Measurements from ENCODE around the gene ATP11C.
"Not testable (repeated sequence)": the region's sequence is repeated elsewhere in the genome, so short reads cannot be mapped to it uniquely, and the experiment has no call there.

ATP11C gene

GRCh38 chrX:139842326-139843185 lies 90.3 kb downstream of the ATP11C start:
- FAIRE-seq (peak; percentile 43), DNase-seq (ENCODE audit: insufficient read length, low spot score) (no peak)
- TF ChIP-seq TAF1 (IDR thresholded peaks at IDR 0.05; ENCODE audit: low read depth, low read length): no peak
- no peak for TF ChIP-seq PAX5 (IDR thresholded peaks at IDR 0.05; ENCODE audit: insufficient read depth, low read length, severe bottlenecking)
- TF ChIP-seq POLR2A (IDR thresholded peaks at IDR 0.05; ENCODE audit: low read depth, low read length): no peak
- TF ChIP-seq POLR2AphosphoS5 (IDR thresholded peaks at IDR 0.05; ENCODE audit: low read depth, low read length): no peak
- TF ChIP-seq POU2F2 (IDR thresholded peaks at IDR 0.05; ENCODE audit: low read depth, low read length): no peak
- TF ChIP-seq SPI1 (IDR thresholded peaks at IDR 0.05; ENCODE audit: low read depth, low read length): no peak

DNA sequence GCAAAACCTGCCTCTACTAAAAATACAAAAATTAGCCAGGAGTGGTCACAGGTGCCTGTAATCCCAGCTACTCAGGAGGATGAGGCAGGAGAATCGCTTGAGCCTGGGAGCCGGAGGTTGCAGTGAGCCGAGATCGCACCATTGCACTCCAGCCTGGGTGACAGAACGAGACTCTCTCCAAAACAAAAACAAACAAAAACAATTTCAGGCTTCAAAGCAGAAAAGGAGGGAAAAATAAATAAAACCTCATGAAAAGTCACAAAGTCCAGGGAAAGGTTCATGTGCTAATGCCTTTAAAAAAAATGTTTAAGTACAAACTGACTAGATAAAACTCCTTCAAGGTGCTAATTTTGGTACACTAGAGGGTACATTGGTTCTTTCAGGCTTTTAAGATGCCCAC lies 96.5 kb downstream of the ATP11C start:
- not testable (repeated sequence) for FAIRE-seq; DNase-seq (ENCODE audit: insufficient read length, low spot score)

DNA sequence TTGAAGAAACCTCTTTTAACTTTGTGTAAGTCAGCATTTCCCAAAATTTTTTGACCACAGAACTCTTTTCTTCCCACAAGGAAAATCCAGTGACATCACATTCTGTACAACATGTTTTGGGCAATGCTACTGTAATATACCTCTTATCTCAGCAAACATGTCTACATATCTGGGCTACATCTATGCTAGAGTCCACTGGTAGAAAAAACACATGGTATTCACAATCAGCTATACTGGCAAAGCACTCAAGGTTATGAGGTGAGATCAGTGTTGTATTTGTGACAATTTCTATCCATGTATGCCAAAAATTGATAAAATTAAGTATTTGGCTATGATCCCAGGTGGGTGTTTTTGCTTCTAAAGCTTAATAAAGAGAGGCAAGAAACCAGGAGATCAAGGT lies 98.0 kb downstream of the ATP11C start:
- FAIRE-seq (peak; percentile 82), DNase-seq (ENCODE audit: insufficient read length, low spot score) (no peak)
- TF ChIP-seq SPI1 (IDR thresholded peaks at IDR 0.05; ENCODE audit: low read depth, low read length) (no peak), PAX5 (IDR thresholded peaks at IDR 0.05; ENCODE audit: insufficient read depth, low read length, severe bottlenecking) (no peak), POLR2AphosphoS5 (IDR thresholded peaks at IDR 0.05; ENCODE audit: low read depth, low read length) (no peak), TAF1 (IDR thresholded peaks at IDR 0.05; ENCODE audit: low read depth, low read length) (no peak), POLR2A (IDR thresholded peaks at IDR 0.05; ENCODE audit: low read depth, low read length) (no peak), POU2F2 (IDR thresholded peaks at IDR 0.05; ENCODE audit: low read depth, low read length) (no peak)

GRCh38 chrX:139832718-139833309 lies 100.0 kb downstream of the ATP11C start:
- FAIRE-seq (no peak), DNase-seq (ENCODE audit: insufficient read length, low spot score) (no peak)
- TF ChIP-seq POLR2AphosphoS5 (IDR thresholded peaks at IDR 0.05; ENCODE audit: low read depth, low read length) (no peak), POLR2A (IDR thresholded peaks at IDR 0.05; ENCODE audit: low read depth, low read length) (no peak), POU2F2 (IDR thresholded peaks at IDR 0.05; ENCODE audit: low read depth, low read length) (no peak), TAF1 (IDR thresholded peaks at IDR 0.05; ENCODE audit: low read depth, low read length) (no peak), PAX5 (IDR thresholded peaks at IDR 0.05; ENCODE audit: insufficient read depth, low read length, severe bottlenecking) (no peak), SPI1 (IDR thresholded peaks at IDR 0.05; ENCODE audit: low read depth, low read length) (no peak)

GRCh38 chrX:139831675-139832456 lies 101.0 kb downstream of the ATP11C start:
- DNase-seq (ENCODE audit: insufficient read length, low spot score) (peak; percentile 9), FAIRE-seq (no peak)
- TF ChIP-seq POLR2AphosphoS5 (IDR thresholded peaks at IDR 0.05; ENCODE audit: low read depth, low read length) (no peak), POLR2A (IDR thresholded peaks at IDR 0.05; ENCODE audit: low read depth, low read length) (no peak), PAX5 (IDR thresholded peaks at IDR 0.05; ENCODE audit: insufficient read depth, low read length, severe bottlenecking) (no peak), TAF1 (IDR thresholded peaks at IDR 0.05; ENCODE audit: low read depth, low read length) (no peak), SPI1 (IDR thresholded peaks at IDR 0.05; ENCODE audit: low read depth, low read length) (no peak), POU2F2 (IDR thresholded peaks at IDR 0.05; ENCODE audit: low read depth, low read length) (no peak)

DNA sequence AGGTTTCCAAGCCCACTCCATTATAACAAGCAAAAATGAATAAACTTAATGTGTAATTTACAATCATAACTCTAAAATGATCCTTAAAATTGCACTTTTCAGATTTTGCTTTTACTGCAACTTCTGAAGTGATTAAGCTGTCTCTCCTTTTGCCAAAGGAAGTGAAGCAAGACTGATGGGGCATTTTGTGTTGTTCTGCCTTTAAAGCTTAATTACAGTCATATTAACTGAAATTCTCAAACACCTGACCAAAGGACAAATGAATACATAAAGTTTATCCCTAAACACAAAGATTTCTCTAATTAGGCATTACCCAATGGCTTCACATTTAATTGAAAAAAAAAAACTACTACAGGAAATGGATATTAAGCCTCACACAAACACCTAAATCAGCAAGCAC lies 101.8 kb downstream of the ATP11C start:
- FAIRE-seq (no peak), DNase-seq (ENCODE audit: insufficient read length, low spot score) (no peak)
- TF ChIP-seq POU2F2 (IDR thresholded peaks at IDR 0.05; ENCODE audit: low read depth, low read length) (no peak), SPI1 (IDR thresholded peaks at IDR 0.05; ENCODE audit: low read depth, low read length) (no peak), POLR2AphosphoS5 (IDR thresholded peaks at IDR 0.05; ENCODE audit: low read depth, low read length) (no peak), TAF1 (IDR thresholded peaks at IDR 0.05; ENCODE audit: low read depth, low read length) (no peak), POLR2A (IDR thresholded peaks at IDR 0.05; ENCODE audit: low read depth, low read length) (no peak), PAX5 (IDR thresholded peaks at IDR 0.05; ENCODE audit: insufficient read depth, low read length, severe bottlenecking) (no peak)

- no peak for DNase-seq (ENCODE audit: insufficient read length, low spot score)
- no peak for TF ChIP-seq TAF1 (IDR thresholded peaks at IDR 0.05; ENCODE audit: low read depth, low read length)
- no peak for TF ChIP-seq POLR2A (IDR thresholded peaks at IDR 0.05; ENCODE audit: low read depth, low read length)
- TF ChIP-seq POU2F2 (IDR thresholded peaks at IDR 0.05; ENCODE audit: low read depth, low read length): no peak
- TF ChIP-seq POLR2AphosphoS5 (IDR thresholded peaks at IDR 0.05; ENCODE audit: low read depth, low read length): no peak
- no peak for TF ChIP-seq PAX5 (IDR thresholded peaks at IDR 0.05; ENCODE audit: insufficient read depth, low read length, severe bottlenecking)
- no peak for FAIRE-seq
Measured at GRCh38 chrX:139828830-139829229, 104.0 kb downstream of the ATP11C start.

DNA sequence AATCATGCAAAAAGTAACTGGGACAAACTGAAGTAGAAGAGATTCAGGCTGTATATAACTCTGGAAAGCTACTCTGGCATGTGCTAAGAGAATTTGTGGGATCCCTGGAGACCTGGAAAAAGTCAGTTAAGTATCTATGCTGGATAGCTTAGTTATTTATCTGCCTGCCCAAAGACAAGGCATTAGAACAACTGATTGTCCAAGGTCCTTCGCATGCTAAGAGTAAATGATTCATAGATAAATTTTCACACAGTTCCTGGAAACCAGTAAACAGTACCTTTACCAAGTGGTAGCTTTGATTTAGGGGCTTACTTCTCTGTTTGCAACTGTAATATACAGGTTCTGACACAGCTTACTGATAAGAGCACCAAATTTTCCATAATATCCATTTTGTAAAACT lies 104.8 kb downstream of the ATP11C start:
- TF ChIP-seq POU2F2 (IDR thresholded peaks at IDR 0.05; ENCODE audit: low read depth, low read length) (no peak), POLR2AphosphoS5 (IDR thresholded peaks at IDR 0.05; ENCODE audit: low read depth, low read length) (no peak), POLR2A (IDR thresholded peaks at IDR 0.05; ENCODE audit: low read depth, low read length) (no peak), SPI1 (IDR thresholded peaks at IDR 0.05; ENCODE audit: low read depth, low read length) (no peak), PAX5 (IDR thresholded peaks at IDR 0.05; ENCODE audit: insufficient read depth, low read length, severe bottlenecking) (no peak), TAF1 (IDR thresholded peaks at IDR 0.05; ENCODE audit: low read depth, low read length) (no peak)
- DNase-seq (ENCODE audit: insufficient read length, low spot score): no peak
- no peak for FAIRE-seq
